Endothelial cell of umbilical vein (primary cell): ENCODE data around the gene SH3BP4. TPM values are rescaled to one million over a fixed set of nuclear protein-coding genes. Genes with fewer than 3 reads are reported as not detected.
A peak's percentile ranks its signal among the peaks of the same experiment; 100 is the strongest.

ENCODE experiments used
- BruUV-seq: library from RNA; stranded (reverse); fragments of 400-500 nt; replicated peaks from 2 replicates; lab custom pipeline; 2021; lab: Mats Ljungman, UMichigan
- CTCF ChIA-PET: fragments of 300-600, 350-600 bp; sonication (Branson Sonifier 250); formaldehyde crosslinking; loops from one replicate; lab custom pipeline; 2021; ENCODE audit warnings: antibody characterized with exemption, inconsistent platforms; lab: Charles Lee
- POLR2A ChIA-PET: fragments of 300-600, 350-600 bp; sonication (Branson Sonifier 250); formaldehyde crosslinking; loops from one replicate; lab custom pipeline; 2021; ENCODE audit warnings: antibody characterized with exemption, inconsistent platforms; lab: Charles Lee
- DNase-seq: peaks from one replicate; pipeline ENCODE4 v3.0.0-alpha.2; 2011; ENCODE audit warnings: low read depth, low spot score
- FAIRE-seq: peaks from 2 replicates; lab custom pipeline; 2011; peaks lifted over from hg19 to GRCh38; lab: Jason Lieb, UNC
- H2AFZ ChIP-seq: 2 replicates; pipeline ENCODE4 v1.6.0; 2012; ENCODE audit warnings: low read depth, low read length, control low read depth, inconsistent platforms
- H3K27ac ChIP-seq: 2 replicates; pipeline ENCODE4 v1.5.1; 2011; ENCODE audit warnings: low read depth, mild to moderate bottlenecking, control low read depth, low read length, moderate library complexity; ENCODE audit not compliant: insufficient read depth
- H3K27me3 ChIP-seq, 2 experiments: 2 replicates each; pipeline versions ENCODE4 v1.6.0 to v1.6.1; 2011; ENCODE audit warnings: low read length in 2 of 2, mixed read lengths in 1 of 2; ENCODE audit not compliant: control insufficient read depth in 2 of 2, insufficient read depth in 2 of 2
- H3K36me3 ChIP-seq, 2 experiments: 2 replicates in 1 of 2; 3 replicates in 1 of 2; pipeline ENCODE4 v1.5.1; 2011; ENCODE audit warnings: low read length in 2 of 2, mild to moderate bottlenecking in 1 of 2, moderate library complexity in 1 of 2; ENCODE audit not compliant: control insufficient read depth in 2 of 2, insufficient read depth in 2 of 2; ENCODE audit errors: extremely low read depth in 1 of 2
- H3K4me1 ChIP-seq: 3 replicates; pipeline ENCODE4 v1.5.1; 2011; ENCODE audit warnings: mild to moderate bottlenecking, low read length; ENCODE audit not compliant: control insufficient read depth, insufficient read depth; ENCODE audit errors: extremely low read depth
- H3K4me2 ChIP-seq: 2 replicates; pipeline ENCODE4 v1.6.1; 2011; ENCODE audit warnings: low read length, control low read depth, mixed read lengths; ENCODE audit not compliant: insufficient read depth
- H3K4me3 ChIP-seq, 3 experiments: fragments of 200-600 bp in 1 of 3; sonication (generic), shearing (Covaris generic) in 1 of 3; replicated peaks in 1 of 3; 2 replicates each; pipeline ENCODE4 v1.5.1; 2011 to 2016; ENCODE audit warnings: control low read depth in 3 of 3, low read length in 3 of 3, mild to moderate bottlenecking in 2 of 3, inconsistent platforms in 1 of 3, low read depth in 1 of 3, moderate library complexity in 1 of 3; ENCODE audit not compliant: insufficient read depth in 1 of 3
- H3K79me2 ChIP-seq: 2 replicates; pipeline ENCODE4 v1.6.0; 2012; ENCODE audit warnings: low read length, inconsistent platforms; ENCODE audit not compliant: control insufficient read depth, insufficient read depth
- H3K9ac ChIP-seq: replicated peaks from 2 replicates; pipeline ENCODE3; 2011; ENCODE audit warnings: low read length, control low read depth; ENCODE audit not compliant: insufficient read depth; ENCODE audit errors: extremely low read depth
- H3K9me1 ChIP-seq: replicated peaks from 3 replicates; pipeline ENCODE4 v1.6.0; 2011; ENCODE audit warnings: mild to moderate bottlenecking, low read length; ENCODE audit not compliant: control insufficient read depth, insufficient read depth; ENCODE audit errors: extremely low read depth
- H3K9me3 ChIP-seq: replicated peaks from 2 replicates; pipeline ENCODE4 v1.5.1; 2012; ENCODE audit warnings: low read length, inconsistent platforms; ENCODE audit not compliant: control insufficient read depth, insufficient read depth
- H4K20me1 ChIP-seq: replicated peaks from 2 replicates; pipeline ENCODE3; 2011; ENCODE audit warnings: mild to moderate bottlenecking, low read length; ENCODE audit not compliant: control insufficient read depth, insufficient read depth; ENCODE audit errors: extremely low read depth
- EZH2 ChIP-seq: IDR thresholded peaks from 2 replicates; pipeline ENCODE4 v1.6.1; 2012; ENCODE audit warnings: borderline replicate concordance, low read depth, mild to moderate bottlenecking, moderate library complexity, low read length, inconsistent platforms; ENCODE audit not compliant: severe bottlenecking
- FOS ChIP-seq: IDR thresholded peaks from 2 replicates; pipeline ENCODE4 v1.6.1; 2011; ENCODE audit warnings: mild to moderate bottlenecking, low read length, moderate library complexity, borderline replicate concordance; ENCODE audit not compliant: insufficient read depth
- GATA2 ChIP-seq: IDR thresholded peaks from 2 replicates; pipeline ENCODE4 v1.7.0; 2011; ENCODE audit warnings: low read depth, mild to moderate bottlenecking, moderate library complexity, mixed read lengths, low read length; ENCODE audit not compliant: insufficient read length, insufficient read depth
- JUN ChIP-seq: IDR thresholded peaks from 2 replicates; pipeline ENCODE4 v1.6.1; 2011; ENCODE audit warnings: borderline replicate concordance, low read depth; ENCODE audit not compliant: insufficient read length, insufficient read depth
- MYC ChIP-seq: IDR thresholded peaks from one replicate; pipeline ENCODE4 v1.6.1; 2011; ENCODE audit warnings: mild to moderate bottlenecking, low read depth, low read length
- POLR2A ChIP-seq: IDR thresholded peaks from 2 replicates; pipeline ENCODE4 v1.6.1; 2012; ENCODE audit warnings: low read depth, mild to moderate bottlenecking, control low read depth, low read length
- POLR2AphosphoS5 ChIP-seq: IDR thresholded peaks from 2 replicates; pipeline ENCODE4 v1.6.1; 2012; ENCODE audit warnings: low read depth, mild to moderate bottlenecking, control low read depth, low read length, moderate library complexity; ENCODE audit not compliant: insufficient read depth
- dilution Hi-C: fragments of 300-500 bp; cut with MboI; formaldehyde crosslinking; loops from one replicate; pipeline ENCODE4 v1.15.0; 2019; ENCODE audit warnings: low sequenced_read_pairs; ENCODE audit not compliant: extremely low pct_ligation_motif_present
- intact Hi-C: fragments of 100-400 bp; cut with micrococcal nuclease; formaldehyde crosslinking; loops from one replicate; pipeline ENCODE4 v1.10.0; 2022
- polyA plus RNA-seq, 4 experiments: library from polyadenylated mRNA; depleted of rRNA in 3 of 4; stranded (reverse) in 3 of 4; unstranded in 1 of 4; fragments of >200 nt; gene quantifications; 2 replicates each; pipeline versions ENCODE4 v1.2.1 to v1.2.3, GENCODE V29; 2011 to 2012; ENCODE audit warnings: missing spikeins in 1 of 4
- total RNA-seq: library from RNA; stranded (reverse); gene quantifications from 2 replicates; pipeline ENCODE4 v1.2.3, GENCODE V29; 2021
- TF ChIP-seq, protein P1 (sequence below): IDR thresholded peaks from 2 replicates; pipeline ENCODE4 v1.6.1; 2011; ENCODE audit not compliant: insufficient read depth, insufficient read length
- TF ChIP-seq, protein P2 (sequence below), 2 donors: IDR thresholded peaks; 1 replicate in 1 of 2; 2 replicates in 1 of 2; pipeline ENCODE4 v1.5.1; 2011; ENCODE audit warnings: low read length in 2 of 2, mild to moderate bottlenecking in 2 of 2, moderate library complexity in 2 of 2, control low read depth in 1 of 2, inconsistent platforms in 1 of 2, low read depth in 1 of 2; ENCODE audit not compliant: insufficient read depth in 1 of 2; ENCODE audit errors: extremely low read depth in 1 of 2

Gene SH3BP4
- total and polyA plus RNA-seq, 2 donors (not counting 3 experiments of a cell fraction or from before 2014, with no cell fraction given): 85.2 to 100.0 TPM

DNA sequence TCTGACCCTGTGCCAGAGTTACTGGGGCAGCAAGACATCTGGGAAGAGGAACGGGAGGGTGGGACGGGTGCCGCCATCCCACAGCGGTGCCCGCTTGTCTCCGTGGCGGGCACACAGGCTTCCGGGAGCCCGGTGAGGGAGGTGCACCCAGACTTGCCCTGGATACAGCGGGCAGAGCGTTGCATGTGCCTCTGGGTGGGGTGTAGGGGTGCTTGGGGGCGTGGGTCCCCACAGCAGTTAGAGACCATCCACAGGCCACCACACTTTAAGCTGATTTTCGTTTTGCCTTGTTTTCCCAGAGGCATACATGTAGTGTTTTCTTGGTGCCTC is 45.1 kb downstream of the SH3BP4 start:
- no peak overlapping the region for H2AFZ ChIP-seq
- peaks cover 56% of the 10 kb centered on the region for H3K4me1 ChIP-seq
- no peaks in the 10 kb centered on the region for H3K9me1 ChIP-seq
- POLR2A ChIA-PET: interaction anchor here (0.6 to 1.2 kb wide), 2 partner anchors 16 to 128 kb away, joined by 3 read pairs; no protein-coding TSS in a partner anchor
- H3K27me3 ChIP-seq: no peaks in the 10 kb centered on the region
- intact Hi-C loops: loop anchor here (1.0 to 5.0 kb wide), 7 partner anchors 16 to 447 kb away; no protein-coding TSS in a partner anchor
- no peaks in the 10 kb centered on the region for H3K9me3 ChIP-seq
- peaks cover 87% of the 10 kb centered on the region for H3K79me2 ChIP-seq
- peak overlapping the region; percentile 3 for H3K4me2 ChIP-seq
- H3K27ac ChIP-seq: peak overlapping the region; percentile 88
- dilution Hi-C loops: no loop called here
- H3K36me3 ChIP-seq: peaks cover 13 to 25% of the 10 kb centered on the region in 2 experiments
- DNase-seq (no peak), FAIRE-seq (no peak)
- BruUV-seq: no TSS peak
- no peak for TF ChIP-seq POLR2A
- no peak for TF ChIP-seq GATA2
- TF ChIP-seq, protein P1, sequence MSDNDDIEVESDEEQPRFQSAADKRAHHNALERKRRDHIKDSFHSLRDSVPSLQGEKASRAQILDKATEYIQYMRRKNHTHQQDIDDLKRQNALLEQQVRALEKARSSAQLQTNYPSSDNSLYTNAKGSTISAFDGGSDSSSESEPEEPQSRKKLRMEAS: no peak
- TF ChIP-seq EZH2: no peak
- no peak for TF ChIP-seq FOS
- no peak for TF ChIP-seq MYC
- TF ChIP-seq, protein P2, sequence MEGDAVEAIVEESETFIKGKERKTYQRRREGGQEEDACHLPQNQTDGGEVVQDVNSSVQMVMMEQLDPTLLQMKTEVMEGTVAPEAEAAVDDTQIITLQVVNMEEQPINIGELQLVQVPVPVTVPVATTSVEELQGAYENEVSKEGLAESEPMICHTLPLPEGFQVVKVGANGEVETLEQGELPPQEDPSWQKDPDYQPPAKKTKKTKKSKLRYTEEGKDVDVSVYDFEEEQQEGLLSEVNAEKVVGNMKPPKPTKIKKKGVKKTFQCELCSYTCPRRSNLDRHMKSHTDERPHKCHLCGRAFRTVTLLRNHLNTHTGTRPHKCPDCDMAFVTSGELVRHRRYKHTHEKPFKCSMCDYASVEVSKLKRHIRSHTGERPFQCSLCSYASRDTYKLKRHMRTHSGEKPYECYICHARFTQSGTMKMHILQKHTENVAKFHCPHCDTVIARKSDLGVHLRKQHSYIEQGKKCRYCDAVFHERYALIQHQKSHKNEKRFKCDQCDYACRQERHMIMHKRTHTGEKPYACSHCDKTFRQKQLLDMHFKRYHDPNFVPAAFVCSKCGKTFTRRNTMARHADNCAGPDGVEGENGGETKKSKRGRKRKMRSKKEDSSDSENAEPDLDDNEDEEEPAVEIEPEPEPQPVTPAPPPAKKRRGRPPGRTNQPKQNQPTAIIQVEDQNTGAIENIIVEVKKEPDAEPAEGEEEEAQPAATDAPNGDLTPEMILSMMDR (IDR thresholded peaks at IDR 0.05; ENCODE audit: extremely low read depth in 1 of 2, insufficient read depth in 1 of 2, low read depth in 1 of 2, low read length in 2 of 2): no peak
- no peak for TF ChIP-seq JUN
- no peak for TF ChIP-seq POLR2AphosphoS5
- CTCF ChIA-PET: interaction anchor here (0.6 to 2.1 kb wide), 4 partner anchors 14 to 115 kb away, joined by 3 to 7 read pairs (median 4); no protein-coding TSS in a partner anchor
- H3K4me3 ChIP-seq: no peak overlapping the region
- H4K20me1 ChIP-seq: no peaks in the 10 kb centered on the region
- H3K9ac ChIP-seq: peak overlapping the region; percentile 56
